ENCODE measurements around the gene IQCF6.

IQCF6 gene

DNA sequence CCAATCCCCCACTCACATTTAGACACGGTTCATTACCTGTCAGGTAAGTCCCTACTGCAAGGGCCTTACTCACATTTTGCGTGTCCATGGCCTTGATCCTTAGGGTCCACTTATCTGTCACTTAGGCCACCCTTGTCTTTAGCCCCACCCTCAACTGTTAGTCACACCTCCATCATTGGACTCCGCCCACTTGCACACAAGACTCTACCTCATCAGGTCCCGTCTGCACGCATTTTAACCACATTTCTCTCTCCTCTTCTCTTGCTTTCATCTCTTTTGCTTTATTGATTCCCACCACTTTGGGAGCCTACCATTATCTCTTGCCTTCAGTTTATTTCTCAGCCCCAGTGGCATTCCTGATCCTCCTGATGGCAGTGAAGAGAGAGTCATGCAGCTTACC is at the start of gene IQCF6:
IQCF6 (minus strand) TSS at position 101 of the 400 bp plus-strand sequence; CDS start at position 88, 13 bp downstream.
- DNase-seq (ENCODE audit: low read depth in 1 of 2, low spot score in 1 of 2): no peak
- no peak for TF ChIP-seq JUND (IDR thresholded peaks at IDR 0.05; ENCODE audit: low read depth)
- in situ Hi-C loops (cut with HindIII; ENCODE audit: low pct_unique_long_range_greater_than_20kb, low sequenced_read_pairs): no loop called here

DNA sequence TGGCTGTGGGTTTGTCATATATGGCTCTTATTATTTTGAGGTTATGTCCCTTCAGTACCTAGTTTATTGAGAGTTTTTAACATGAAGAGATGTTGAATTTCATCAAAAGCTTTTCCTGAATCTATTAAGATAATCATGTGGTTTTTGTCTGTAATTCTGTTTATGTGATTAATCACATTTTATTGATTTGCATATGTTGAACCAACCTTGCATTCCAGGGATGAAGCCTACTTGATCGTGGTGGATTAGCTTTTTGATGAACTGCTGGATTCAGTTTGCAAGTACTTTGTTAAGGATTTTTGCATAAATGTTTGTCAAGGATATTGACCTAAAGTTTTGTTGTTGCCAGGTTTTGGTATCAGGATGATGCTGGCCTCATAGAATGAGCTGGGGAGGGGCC is 49.3 kb upstream of the IQCF6 start:
- in situ Hi-C loops (cut with HindIII; ENCODE audit: low pct_unique_long_range_greater_than_20kb, low sequenced_read_pairs): no loop called here
- DNase-seq (ENCODE audit: low read depth in 1 of 2, low spot score in 1 of 2): no peak
- no peak for TF ChIP-seq JUND (IDR thresholded peaks at IDR 0.05; ENCODE audit: low read depth)

GRCh38 chr3:51819709-51820406 is 40.8 kb upstream of the IQCF6 start:
- in situ Hi-C loops (cut with HindIII; ENCODE audit: low pct_unique_long_range_greater_than_20kb, low sequenced_read_pairs): no loop called here
- no peak for TF ChIP-seq JUND (IDR thresholded peaks at IDR 0.05; ENCODE audit: low read depth)
- peak in 1 of 2 experiments; percentile 12 for DNase-seq (ENCODE audit: low read depth in 1 of 2, low spot score in 1 of 2)

- in situ Hi-C loops (cut with HindIII; ENCODE audit: low pct_unique_long_range_greater_than_20kb, low sequenced_read_pairs): no loop called here
- no peak for DNase-seq (ENCODE audit: low read depth in 1 of 2, low spot score in 1 of 2)
- no peak for TF ChIP-seq JUND (IDR thresholded peaks at IDR 0.05; ENCODE audit: low read depth)
Measured at GRCh38 chr3:51819151-51819550, 40.1 kb upstream of the IQCF6 start.

DNA sequence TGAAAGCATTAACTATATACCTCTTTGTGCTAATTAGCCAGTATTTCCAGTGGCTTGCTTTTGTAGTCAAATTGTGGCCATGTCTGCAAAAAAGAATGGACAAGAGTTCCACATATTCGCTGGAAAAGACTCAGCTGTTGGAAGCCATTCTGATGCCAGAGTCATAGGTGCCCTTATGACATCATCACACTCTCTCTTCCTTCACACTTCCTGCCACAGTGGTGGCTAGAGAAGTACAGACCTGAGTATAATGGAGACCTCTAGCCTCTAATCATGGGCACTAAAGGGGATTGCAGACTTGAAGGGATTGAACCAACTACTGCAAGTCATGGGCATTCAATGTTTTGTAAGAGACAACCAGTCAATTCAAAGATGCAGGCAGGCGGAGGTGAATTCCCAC is 38.3 kb upstream of the IQCF6 start:
- in situ Hi-C loops (cut with HindIII; ENCODE audit: low pct_unique_long_range_greater_than_20kb, low sequenced_read_pairs): no loop called here
- no peak for TF ChIP-seq JUND (IDR thresholded peaks at IDR 0.05; ENCODE audit: low read depth)
- no peak for DNase-seq (ENCODE audit: low read depth in 1 of 2, low spot score in 1 of 2)

DNA sequence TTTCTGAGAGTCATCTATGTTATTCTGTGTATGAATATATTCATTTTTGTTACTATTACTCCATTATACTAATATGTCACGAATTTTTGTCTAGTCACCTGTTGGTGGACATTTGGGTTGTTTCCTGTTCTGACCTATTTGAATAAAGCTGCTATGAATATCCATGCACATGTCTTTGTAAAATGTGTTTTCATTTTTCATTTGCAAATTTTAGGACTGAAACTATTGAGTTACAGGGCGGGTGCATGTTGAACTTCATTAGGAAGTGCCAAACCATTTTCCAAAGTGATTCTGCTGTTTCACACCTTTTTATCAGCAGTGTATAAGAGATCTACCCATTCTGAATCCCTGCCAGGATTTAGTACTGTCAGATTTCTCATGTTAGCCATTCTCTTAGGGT is 37.7 kb upstream of the IQCF6 start:
- TF ChIP-seq JUND (IDR thresholded peaks at IDR 0.05; ENCODE audit: low read depth): no peak
- in situ Hi-C loops (cut with HindIII; ENCODE audit: low pct_unique_long_range_greater_than_20kb, low sequenced_read_pairs): no loop called here
- DNase-seq (ENCODE audit: low read depth in 1 of 2, low spot score in 1 of 2): no peak

GRCh38 chr3:51815614-51816013 is 36.6 kb upstream of the IQCF6 start:
- in situ Hi-C loops (cut with HindIII; ENCODE audit: low pct_unique_long_range_greater_than_20kb, low sequenced_read_pairs): no loop called here
- no peak for DNase-seq (ENCODE audit: low read depth in 1 of 2, low spot score in 1 of 2)
- no peak for TF ChIP-seq JUND (IDR thresholded peaks at IDR 0.05; ENCODE audit: low read depth)

- no peak for TF ChIP-seq JUND (IDR thresholded peaks at IDR 0.05; ENCODE audit: low read depth)
- in situ Hi-C loops (cut with HindIII; ENCODE audit: low pct_unique_long_range_greater_than_20kb, low sequenced_read_pairs): no loop called here
- no peak for DNase-seq (ENCODE audit: low read depth in 1 of 2, low spot score in 1 of 2)
Measured at GRCh38 chr3:51814034-51814433, 35.0 kb upstream of the IQCF6 start.

DNA sequence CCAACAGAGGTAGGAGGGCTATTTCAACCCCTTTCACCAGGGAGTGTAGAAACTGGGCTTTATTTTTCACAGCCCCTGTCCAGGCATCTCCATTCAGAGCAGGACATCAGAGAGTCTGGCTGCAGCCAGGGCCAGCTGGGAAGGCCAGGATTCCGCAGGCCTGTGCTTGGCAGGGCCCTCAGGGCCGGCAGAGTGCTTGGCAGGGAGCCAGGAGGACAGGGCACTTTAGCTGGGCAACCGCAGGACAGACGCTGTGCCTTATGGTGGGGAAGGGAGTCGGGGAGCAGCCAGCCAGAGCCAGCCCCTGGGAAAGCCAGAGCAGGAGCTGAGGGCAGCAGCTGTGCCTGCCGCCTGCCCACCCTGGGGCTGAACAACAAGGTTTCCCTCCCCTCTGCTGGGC is 34.5 kb upstream of the IQCF6 start:
- in situ Hi-C loops (cut with HindIII; ENCODE audit: low pct_unique_long_range_greater_than_20kb, low sequenced_read_pairs): no loop called here
- no peak for TF ChIP-seq JUND (IDR thresholded peaks at IDR 0.05; ENCODE audit: low read depth)
- DNase-seq (ENCODE audit: low read depth in 1 of 2, low spot score in 1 of 2): no peak

GRCh38 chr3:51808934-51809333 is 29.9 kb upstream of the IQCF6 start:
- DNase-seq (ENCODE audit: low read depth in 1 of 2, low spot score in 1 of 2): no peak
- TF ChIP-seq JUND (IDR thresholded peaks at IDR 0.05; ENCODE audit: low read depth): no peak
- in situ Hi-C loops (cut with HindIII; ENCODE audit: low pct_unique_long_range_greater_than_20kb, low sequenced_read_pairs): no loop called here

DNA sequence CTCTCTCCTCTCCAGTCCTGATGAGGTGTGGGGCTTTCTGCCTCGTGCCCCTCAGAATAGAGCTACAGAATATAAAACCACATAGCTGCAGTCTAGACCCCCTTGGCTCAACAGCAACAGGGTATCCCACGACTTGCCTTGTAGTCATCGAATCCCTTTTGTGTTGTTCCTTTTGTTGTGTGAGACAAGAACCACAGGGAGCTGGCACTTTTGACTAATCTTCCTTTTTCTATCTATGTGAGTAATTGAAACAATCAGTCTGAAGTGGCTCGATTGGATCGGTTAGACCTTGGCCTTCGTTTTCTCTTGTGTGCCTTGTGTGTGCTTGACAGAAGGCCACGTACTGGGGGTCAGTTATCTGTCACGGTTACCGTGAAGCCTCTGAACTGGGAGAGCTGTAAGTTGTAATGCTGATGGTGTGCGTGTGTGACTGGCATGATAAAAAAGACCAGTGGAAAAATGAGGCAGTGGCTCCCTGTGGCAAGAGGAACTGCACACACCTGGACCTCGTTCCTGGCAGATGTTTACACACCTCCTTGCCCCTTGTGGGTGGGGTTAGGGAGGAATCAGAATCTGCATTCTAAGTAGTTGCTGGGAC is 23.2 kb upstream of the IQCF6 start:
- TF ChIP-seq JUND (IDR thresholded peaks at IDR 0.05; ENCODE audit: low read depth): no peak
- in situ Hi-C loops (cut with HindIII; ENCODE audit: low pct_unique_long_range_greater_than_20kb, low sequenced_read_pairs): no loop called here
- DNase-seq (ENCODE audit: low read depth in 1 of 2, low spot score in 1 of 2): no peak

DNA sequence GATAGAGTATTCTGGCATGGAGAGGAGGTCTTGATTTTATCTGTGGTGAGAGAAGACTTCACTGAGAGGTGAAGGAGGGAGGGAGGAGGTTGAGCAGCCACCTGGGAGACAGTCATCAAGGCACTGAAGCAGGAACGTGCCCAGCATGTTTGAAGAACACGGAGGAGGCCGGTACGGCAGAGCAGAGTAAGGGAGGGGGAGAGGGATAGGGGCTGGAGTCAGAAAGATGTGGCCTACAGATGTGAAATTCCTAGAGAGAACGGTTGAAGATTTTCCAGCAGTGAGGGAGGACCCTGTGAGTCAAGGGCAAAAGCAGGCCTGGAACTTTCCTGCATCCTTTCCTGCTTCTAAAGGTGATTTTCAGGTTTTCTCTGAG is 21.7 kb upstream of the IQCF6 start:
- no peak for TF ChIP-seq JUND (IDR thresholded peaks at IDR 0.05; ENCODE audit: low read depth)
- in situ Hi-C loops (cut with HindIII; ENCODE audit: low pct_unique_long_range_greater_than_20kb, low sequenced_read_pairs): no loop called here
- DNase-seq (ENCODE audit: low read depth in 1 of 2, low spot score in 1 of 2): no peak

DNA sequence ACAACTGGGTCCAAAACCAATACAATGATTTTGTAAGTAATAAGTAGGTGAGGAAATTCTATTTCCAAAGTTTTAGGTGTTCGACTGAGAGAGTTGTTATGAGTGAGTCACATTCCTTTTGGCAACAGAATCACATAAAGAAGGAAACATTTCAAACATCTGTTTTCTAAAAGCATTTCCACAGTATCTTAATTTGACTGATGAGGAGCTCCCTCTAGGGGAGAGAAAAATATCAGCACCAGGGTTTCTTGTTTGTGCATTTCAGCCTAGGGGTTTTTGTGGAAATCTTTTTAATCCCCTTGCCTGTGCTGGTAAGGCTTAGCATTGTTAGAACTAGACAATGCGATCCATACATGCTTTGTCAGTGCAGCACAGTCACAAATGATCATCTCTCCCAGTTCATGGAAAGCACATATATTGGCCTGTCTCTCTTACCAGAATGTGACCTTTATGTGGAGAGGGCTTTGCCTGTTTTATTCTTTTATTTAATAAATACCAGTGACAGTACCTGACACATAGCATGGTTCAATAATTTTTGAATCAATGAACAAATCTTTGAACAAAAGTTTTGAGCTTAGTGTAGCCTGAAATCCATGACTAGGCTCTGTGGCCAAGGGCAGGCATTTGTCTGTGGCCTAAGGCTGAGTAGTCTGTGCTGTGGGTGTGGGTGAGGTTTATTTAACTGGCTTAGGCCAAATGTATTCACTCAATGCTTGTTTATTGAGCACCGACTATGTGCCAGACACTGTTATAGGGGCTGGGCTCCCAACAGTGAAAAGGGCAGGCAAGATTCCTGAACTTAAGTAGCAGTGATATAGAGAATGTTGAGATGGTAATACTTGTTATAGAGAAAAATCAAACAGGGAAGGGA is 21.1 kb upstream of the IQCF6 start:
- TF ChIP-seq JUND (IDR thresholded peaks at IDR 0.05; ENCODE audit: low read depth): no peak
- in situ Hi-C loops (cut with HindIII; ENCODE audit: low pct_unique_long_range_greater_than_20kb, low sequenced_read_pairs): no loop called here
- DNase-seq (ENCODE audit: low read depth in 1 of 2, low spot score in 1 of 2): peak in 1 of 2 experiments; percentile 69
